Stimulated activated CD8-positive, alpha-beta memory T cell treated with anti-CD3 and anti-CD28 coated beads, Interleukin-15, amount 100 ng/mL, for 4 hours (primary cell): ENCODE results near the gene TMEM150A.
A peak's percentile ranks its signal among the peaks of the same experiment; 100 is the strongest.
"Not testable (repeated sequence)": the region's sequence is repeated elsewhere in the genome, so short reads cannot be mapped to it uniquely, and the experiment has no call there.

Experiments used
- DNase-seq, 2 donors: peaks; one replicate each; pipeline ENCODE4 v3.0.0-alpha.2; 2020; ENCODE audit warnings: low read depth in 2 of 2

The TMEM150A gene, protein sequence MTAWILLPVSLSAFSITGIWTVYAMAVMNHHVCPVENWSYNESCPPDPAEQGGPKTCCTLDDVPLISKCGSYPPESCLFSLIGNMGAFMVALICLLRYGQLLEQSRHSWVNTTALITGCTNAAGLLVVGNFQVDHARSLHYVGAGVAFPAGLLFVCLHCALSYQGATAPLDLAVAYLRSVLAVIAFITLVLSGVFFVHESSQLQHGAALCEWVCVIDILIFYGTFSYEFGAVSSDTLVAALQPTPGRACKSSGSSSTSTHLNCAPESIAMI

GRCh38 chr2:85602476-85603234, at the start of gene TMEM150A:
Gene TMEM150A, minus strand, starts transcription at chr2:85602698. Its CDS starts 750 bp downstream, at chr2:85601948.
- peak; percentile 69 to 80 for DNase-seq

DNA sequence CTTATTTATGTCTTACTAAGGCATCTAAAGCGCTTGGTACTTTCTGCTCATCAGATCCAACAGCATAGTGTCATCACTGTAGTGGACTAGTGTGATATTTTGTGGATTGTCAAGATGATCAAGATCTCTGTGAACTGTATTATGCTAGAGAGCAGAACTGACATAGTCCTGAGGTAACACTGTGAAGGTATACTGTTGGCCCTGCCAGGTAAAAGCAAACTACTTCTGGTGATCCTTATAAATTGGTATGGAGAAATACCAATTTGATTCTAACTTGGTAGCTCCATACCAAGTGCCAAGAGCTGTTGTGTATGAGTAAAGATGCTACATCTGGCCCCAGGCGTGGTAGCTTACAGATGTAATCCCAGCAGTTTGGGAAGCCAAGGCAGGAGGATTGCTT, 49.6 kb upstream of the TMEM150A start:
- DNase-seq: no peak

DNA sequence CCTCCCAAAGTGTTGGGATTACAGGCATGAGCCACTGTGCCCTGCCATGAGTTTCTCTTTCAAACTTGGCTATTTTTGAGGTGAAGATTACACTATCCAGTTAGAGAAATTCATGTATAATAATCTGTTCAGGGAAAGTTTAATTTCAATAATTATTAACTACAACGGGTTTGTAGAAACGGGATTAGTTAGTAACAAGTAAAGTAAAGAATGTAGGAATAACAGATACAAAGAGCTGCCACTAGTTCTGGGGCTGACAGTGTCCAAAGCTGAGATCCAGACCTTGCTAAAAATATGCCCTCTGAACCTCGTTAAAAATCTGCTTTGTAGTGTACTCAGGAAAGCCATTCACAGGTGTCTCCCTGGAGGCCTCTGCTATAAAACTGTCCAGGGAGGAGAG, 48.6 kb upstream of the TMEM150A start:
- DNase-seq: no peak

DNA sequence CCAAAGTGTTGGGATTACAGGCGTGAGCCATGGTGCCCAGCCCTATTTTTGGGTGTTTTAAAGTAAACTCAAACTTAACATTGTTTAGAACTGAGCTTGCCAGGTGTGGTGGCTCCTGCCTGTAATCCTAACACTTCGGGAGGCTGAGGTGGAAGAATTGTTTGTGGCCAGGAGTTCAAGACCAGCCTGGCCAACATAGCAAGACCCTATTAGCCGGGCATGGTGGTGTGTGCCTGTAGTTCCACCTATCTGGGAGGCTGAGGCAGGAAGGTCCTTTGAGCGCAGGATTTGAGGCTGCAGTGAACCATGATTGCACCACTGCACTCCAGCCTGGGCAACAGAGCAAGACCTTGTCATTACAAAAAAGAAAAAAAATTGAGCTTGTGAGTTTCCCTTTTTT, 48.0 kb upstream of the TMEM150A start:
- no peak for DNase-seq

DNA sequence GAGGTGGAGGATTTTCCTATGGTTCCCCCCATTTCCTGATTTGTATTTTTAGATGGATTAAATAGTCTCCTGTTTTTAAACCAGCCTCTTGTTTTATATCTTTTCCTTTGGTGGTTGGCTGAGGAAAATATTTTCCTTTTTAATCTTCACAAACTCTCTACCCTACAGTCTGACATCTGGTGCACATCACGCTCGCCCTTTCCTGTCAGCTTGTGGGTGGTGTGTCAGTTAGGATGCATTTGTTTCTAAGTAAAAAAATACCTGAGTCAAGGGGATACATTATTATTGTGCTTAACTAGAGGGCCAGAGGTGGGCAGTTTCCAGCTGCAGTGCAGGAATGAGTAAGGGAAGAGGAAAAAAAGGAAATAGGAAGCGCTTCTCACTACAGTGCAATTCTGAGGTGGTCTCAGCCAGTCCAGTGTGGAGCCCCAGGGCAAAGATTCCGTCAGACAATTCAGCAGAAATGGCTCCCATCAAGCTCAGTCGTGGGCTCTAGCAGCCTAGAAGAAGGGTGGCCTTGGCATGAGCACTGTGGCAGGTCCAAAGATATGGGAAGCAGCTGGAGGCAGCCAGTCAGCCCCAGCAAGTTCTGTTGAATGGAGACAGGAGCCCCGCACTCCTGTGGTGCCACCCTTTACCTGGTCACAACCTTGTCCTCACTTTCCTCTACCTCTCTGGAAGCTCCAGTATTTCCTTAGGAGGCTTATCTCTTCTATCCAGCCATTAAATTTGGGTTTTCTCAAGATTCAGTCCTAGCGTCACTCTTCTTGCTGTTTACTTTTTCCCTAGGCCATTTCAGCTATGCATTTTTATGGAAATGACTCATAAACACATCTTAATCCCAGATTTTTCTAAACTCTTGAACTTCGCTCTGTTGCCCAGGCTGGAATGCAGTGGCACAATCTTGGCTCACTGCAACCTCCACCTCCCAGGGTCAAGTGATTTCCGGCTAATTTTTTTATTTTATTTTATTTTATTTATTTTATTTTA, 47.0 kb upstream of the TMEM150A start:
- DNase-seq: no peak

GRCh38 chr2:85648619-85649018, 46.1 kb upstream of the TMEM150A start:
- DNase-seq: no peak

DNA sequence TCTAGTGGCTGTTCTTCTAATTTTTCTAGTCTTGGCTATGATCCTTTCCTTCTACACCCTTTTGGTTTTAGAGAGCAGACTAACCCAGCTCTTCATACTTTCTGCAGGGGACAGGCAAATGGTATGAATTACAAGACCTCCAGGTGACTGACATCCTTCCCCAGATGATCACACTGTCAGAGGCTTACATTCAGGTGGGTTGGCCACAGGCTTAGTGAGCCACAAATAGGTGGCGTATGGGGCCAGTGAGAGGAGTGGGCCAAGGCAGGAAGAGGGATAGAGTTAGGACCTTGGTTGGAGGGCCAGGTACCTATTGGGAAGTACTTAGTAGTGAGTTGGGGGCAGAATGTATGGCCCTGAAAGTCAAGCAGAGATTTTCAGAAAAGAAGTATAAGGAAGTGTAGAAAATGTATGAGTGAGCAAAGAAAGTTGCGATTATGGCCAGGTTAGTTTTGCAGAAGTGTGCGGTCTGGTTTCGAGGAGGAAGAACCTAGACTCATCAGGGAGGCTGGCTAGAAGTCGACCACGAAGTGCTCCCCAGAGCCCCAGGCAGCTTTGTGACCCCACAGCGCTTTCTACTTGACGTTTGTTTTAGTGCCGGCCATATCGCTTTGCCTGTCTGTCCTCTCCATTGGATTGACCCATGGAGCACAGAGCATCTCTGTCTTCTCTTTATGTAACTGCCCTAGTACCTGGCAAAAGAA, 45.5 kb upstream of the TMEM150A start:
- no peak for DNase-seq

- no peak for DNase-seq
Measured at GRCh38 chr2:85646166-85646565, 43.7 kb upstream of the TMEM150A start.

- DNase-seq: no peak
Measured at GRCh38 chr2:85644909-85645308, 42.4 kb upstream of the TMEM150A start.

GRCh38 chr2:85642725-85643124, 40.2 kb upstream of the TMEM150A start:
- no peak for DNase-seq

DNA sequence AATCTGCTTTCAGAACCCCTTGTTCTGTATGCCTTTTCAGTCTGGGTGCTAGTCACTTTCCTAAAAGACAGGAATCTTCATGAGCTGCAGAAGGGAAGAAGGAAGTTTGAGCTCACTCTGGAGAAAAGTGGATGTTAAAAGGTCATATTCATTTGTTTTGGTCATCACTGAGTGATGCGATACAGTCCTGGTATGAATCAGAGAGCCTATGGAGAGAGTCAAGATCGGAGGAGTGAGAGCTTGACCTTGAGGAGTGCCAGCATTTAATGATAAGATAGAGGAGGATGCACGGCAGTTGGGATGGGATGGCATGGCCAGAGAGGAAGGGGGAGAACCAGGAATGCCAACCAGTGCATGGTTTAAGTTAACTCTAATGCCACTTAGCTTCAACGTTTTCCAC, 33.1 kb upstream of the TMEM150A start:
- no peak for DNase-seq

DNA sequence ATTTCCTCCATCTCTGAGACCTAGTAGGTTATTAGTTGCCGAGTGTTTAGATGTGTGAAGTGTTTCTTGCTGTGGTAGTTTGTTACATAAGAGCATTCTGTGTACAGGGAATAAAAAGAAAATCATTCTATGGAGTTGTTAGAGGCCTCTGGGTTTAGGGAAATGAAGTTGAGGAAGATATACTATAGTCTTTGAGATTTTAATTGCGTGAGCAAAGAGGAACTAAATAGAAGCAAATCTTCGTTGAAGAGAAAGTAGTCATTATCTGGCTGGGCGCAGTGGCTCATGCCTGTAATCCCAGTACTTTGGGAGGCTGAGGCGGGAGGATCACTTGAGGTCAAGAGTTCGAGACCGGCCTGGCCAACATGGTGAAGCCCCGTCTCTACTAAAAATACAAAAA, 32.5 kb upstream of the TMEM150A start:
- no peak for DNase-seq

GRCh38 chr2:85631316-85631715, 28.8 kb upstream of the TMEM150A start:
- DNase-seq: no peak

- no peak for DNase-seq
Measured at GRCh38 chr2:85628658-85629057, 26.2 kb upstream of the TMEM150A start.

- no peak for DNase-seq
Measured at GRCh38 chr2:85623991-85624390, 21.5 kb upstream of the TMEM150A start.

DNA sequence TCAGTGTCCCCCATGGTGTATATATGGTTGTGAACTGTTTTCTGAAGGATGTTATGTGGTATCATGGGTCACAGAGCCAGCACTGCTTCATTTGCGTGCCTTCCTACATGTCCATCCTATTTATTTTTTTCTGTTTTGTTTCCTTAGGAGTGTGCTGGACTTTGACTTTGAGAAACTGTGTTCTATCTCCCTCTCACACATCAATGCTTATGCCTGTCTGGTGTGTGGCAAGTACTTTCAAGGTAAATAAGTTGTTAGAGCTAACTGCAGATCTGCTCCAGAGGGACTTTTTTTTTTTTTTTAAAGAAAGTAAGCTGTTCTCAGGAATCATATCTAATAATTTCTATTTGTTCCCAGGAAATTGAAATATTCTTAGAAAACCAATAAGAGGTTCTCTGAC, 18.8 kb upstream of the TMEM150A start:
- DNase-seq: no peak

DNA sequence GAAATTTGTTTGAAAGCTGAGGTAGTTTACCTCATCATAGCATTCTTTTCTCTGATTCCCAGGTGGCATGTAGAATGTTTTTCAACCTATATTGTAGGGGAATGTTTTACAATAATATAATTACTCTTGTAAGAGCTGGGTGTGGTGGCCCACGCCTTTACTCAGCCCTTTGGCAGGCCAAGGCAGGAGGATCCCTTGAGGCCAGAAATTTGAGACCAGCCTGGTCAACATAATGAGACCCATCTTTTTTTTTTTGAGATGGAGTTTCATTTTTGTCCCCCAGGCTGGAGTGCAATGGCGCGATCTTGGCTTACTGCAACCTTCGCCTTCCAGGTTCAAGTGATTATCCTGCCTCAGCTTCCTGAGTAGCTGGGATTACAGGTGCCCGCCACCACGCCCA, 17.1 kb upstream of the TMEM150A start:
- no peak for DNase-seq

- not testable (repeated sequence) for DNase-seq
Measured at GRCh38 chr2:85617723-85618122, 15.2 kb upstream of the TMEM150A start.

DNA sequence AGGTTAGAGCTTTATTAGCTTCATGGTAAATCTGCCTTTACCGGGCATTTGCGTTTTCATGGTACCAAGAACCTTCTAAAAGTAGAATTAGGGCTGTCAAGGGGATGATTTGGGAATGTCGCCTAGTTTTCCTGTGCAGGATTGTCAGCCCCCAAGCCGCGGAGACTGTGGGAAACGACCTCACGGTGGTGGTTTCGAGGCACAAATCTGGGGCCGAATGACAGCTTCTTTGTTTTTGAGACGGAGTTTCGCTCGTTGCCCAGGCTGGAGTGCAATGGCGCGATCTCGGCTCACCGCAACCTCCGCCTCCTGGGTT, 12.9 kb upstream of the TMEM150A start:
- no peak for DNase-seq

- not testable (repeated sequence) for DNase-seq
Measured at GRCh38 chr2:85614757-85615156, 12.3 kb upstream of the TMEM150A start.

GRCh38 chr2:85613717-85614515, 11.4 kb upstream of the TMEM150A start:
- DNase-seq: no peak
